GM12878 (cell line): ENCODE data around the gene RTL3.
"Not testable (repeated sequence)": the region's sequence is repeated elsewhere in the genome, so short reads cannot be mapped to it uniquely, and the experiment has no call there.

Experiments
- CTCF ChIP-seq, 3 experiments: IDR thresholded peaks in 2 of 3; conservative IDR thresholded peaks in 1 of 3; 2 replicates each; pipeline ENCODE4 v1.5.1; 2011; ENCODE audit warnings: low read depth in 3 of 3, low read length in 3 of 3, mild to moderate bottlenecking in 3 of 3, control low read depth in 2 of 3, moderate library complexity in 2 of 3, inconsistent platforms in 1 of 3, mixed read lengths in 1 of 3; ENCODE audit not compliant: control insufficient read depth in 2 of 3, insufficient read depth in 1 of 3; ENCODE audit errors: extremely low read depth in 1 of 3
- FOS ChIP-seq: IDR thresholded peaks from 3 replicates; pipeline ENCODE4 v1.6.1; 2011; ENCODE audit warnings: borderline replicate concordance; ENCODE audit not compliant: insufficient read length; ENCODE audit errors: extremely low read depth
- KLF5 ChIP-seq: fragments of 450-650 bp; IDR thresholded peaks from 2 replicates; pipeline ENCODE4 v1.6.1; 2014; ENCODE audit warnings: mild to moderate bottlenecking; ENCODE audit not compliant: partially characterized antibody
- NFYA ChIP-seq: IDR thresholded peaks from 2 replicates; pipeline ENCODE4 v1.6.1; 2011; ENCODE audit warnings: low read depth, mild to moderate bottlenecking, low read length, improper control_type of control experiment, borderline replicate concordance
- NFYB ChIP-seq: IDR thresholded peaks from 2 replicates; pipeline ENCODE4 v1.6.1; 2011; ENCODE audit warnings: low read depth, mild to moderate bottlenecking, low read length, improper control_type of control experiment, moderate library complexity; ENCODE audit not compliant: insufficient read depth
- POLR2A ChIP-seq: IDR thresholded peaks from 2 replicates; pipeline ENCODE4 v1.6.1; 2011; ENCODE audit warnings: low read depth, mild to moderate bottlenecking, low read length
- POLR2AphosphoS5 ChIP-seq: IDR thresholded peaks from 2 replicates; pipeline ENCODE4 v1.6.1; 2011; ENCODE audit warnings: mild to moderate bottlenecking, low read length, inconsistent platforms
- REST ChIP-seq: IDR thresholded peaks from 2 replicates; pipeline ENCODE4 v1.6.1; 2012; ENCODE audit warnings: mild to moderate bottlenecking, low read depth, low read length
- SIN3A ChIP-seq: IDR thresholded peaks from 2 replicates; pipeline ENCODE4 v1.6.1; 2012; ENCODE audit warnings: low read depth, low read length, improper control_type of control experiment
- SMC3 ChIP-seq: IDR thresholded peaks from 2 replicates; pipeline ENCODE4 v1.6.1; 2011; ENCODE audit warnings: low read length, improper control_type of control experiment, borderline replicate concordance
- TCF12 ChIP-seq: IDR thresholded peaks from 2 replicates; pipeline ENCODE4 v1.6.1; 2011; ENCODE audit warnings: low read depth, mild to moderate bottlenecking, low read length
- WRNIP1 ChIP-seq: IDR thresholded peaks from 2 replicates; pipeline ENCODE4 v1.6.1; 2011; ENCODE audit warnings: low read depth, low read length, improper control_type of control experiment, borderline replicate concordance
- ZBTB4 ChIP-seq: fragments of 450-650 bp; formaldehyde crosslinking; IDR thresholded peaks from 2 replicates; pipeline ENCODE4 v1.4.0; 2022; ENCODE audit warnings: mild to moderate bottlenecking, moderate library complexity
- ZSCAN29 ChIP-seq: fragments of 450-650 bp; IDR thresholded peaks from 2 replicates; pipeline ENCODE4 v1.6.1; 2017; ENCODE audit warnings: mild to moderate bottlenecking, moderate library complexity

GRCh38 chrX:78636096-78636495, 23.0 kb downstream of the RTL3 start:
- not testable (repeated sequence) for TF ChIP-seq NFYA; SIN3A; ZSCAN29; NFYB; POLR2A; TCF12; ZBTB4 (CRISPR knock-in tag); SMC3; FOS; POLR2AphosphoS5; WRNIP1; KLF5; CTCF (IDR thresholded peaks at IDR 0.05 in 2 of 3, conservative IDR thresholded peaks at IDR 0.05 in 1 of 3; ENCODE audit: control insufficient read depth in 2 of 3, extremely low read depth in 1 of 3, insufficient read depth in 1 of 3, low read depth in 3 of 3, low read length in 3 of 3); REST
